GM12875 (cell line): Measurements from ENCODE around the gene GRIK5.
"Not testable (repeated sequence)": the region's sequence is repeated elsewhere in the genome, so short reads cannot be mapped to it uniquely, and the experiment has no call there.

Source experiments
- H3K4me3 ChIP-seq: one replicate; pipeline ENCODE4 v1.5.1; 2011; ENCODE audit warnings: low read depth, low read length, control low read depth
- TF ChIP-seq, protein P1 (sequence below): IDR thresholded peaks from 2 replicates; pipeline ENCODE4 v1.5.1; 2011; ENCODE audit warnings: low read depth, mild to moderate bottlenecking, control low read depth, inconsistent platforms, low read length, moderate library complexity, borderline replicate concordance; ENCODE audit not compliant: insufficient read depth

Gene GRIK5

DNA sequence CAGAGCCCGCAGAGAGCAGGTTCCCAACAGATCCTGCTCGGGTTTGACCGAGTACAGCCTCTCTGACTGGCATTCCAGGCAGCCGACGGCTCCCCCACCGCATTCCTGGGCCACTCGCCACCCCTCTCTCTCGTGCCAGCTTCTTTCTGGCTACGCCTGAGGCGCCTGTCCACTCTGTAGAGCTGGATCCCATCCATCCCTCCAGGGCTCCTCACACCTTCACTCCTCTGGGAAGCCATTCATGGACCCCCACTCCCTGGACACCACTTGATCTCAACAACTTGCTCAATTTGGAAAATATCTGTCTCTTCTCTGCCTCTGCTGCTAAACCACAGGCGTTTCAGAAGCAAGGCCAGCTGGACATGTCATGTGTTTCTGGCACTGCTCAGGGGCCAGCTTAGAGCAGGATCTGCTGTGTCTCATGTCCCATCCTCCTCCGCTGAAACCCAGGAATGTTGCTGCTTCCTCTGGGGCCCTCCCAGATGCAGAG lies 45.3 kb downstream of the GRIK5 start:
- H3K4me3 ChIP-seq: no peak overlapping the region
- TF ChIP-seq, protein P1, sequence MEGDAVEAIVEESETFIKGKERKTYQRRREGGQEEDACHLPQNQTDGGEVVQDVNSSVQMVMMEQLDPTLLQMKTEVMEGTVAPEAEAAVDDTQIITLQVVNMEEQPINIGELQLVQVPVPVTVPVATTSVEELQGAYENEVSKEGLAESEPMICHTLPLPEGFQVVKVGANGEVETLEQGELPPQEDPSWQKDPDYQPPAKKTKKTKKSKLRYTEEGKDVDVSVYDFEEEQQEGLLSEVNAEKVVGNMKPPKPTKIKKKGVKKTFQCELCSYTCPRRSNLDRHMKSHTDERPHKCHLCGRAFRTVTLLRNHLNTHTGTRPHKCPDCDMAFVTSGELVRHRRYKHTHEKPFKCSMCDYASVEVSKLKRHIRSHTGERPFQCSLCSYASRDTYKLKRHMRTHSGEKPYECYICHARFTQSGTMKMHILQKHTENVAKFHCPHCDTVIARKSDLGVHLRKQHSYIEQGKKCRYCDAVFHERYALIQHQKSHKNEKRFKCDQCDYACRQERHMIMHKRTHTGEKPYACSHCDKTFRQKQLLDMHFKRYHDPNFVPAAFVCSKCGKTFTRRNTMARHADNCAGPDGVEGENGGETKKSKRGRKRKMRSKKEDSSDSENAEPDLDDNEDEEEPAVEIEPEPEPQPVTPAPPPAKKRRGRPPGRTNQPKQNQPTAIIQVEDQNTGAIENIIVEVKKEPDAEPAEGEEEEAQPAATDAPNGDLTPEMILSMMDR: no peak

DNA sequence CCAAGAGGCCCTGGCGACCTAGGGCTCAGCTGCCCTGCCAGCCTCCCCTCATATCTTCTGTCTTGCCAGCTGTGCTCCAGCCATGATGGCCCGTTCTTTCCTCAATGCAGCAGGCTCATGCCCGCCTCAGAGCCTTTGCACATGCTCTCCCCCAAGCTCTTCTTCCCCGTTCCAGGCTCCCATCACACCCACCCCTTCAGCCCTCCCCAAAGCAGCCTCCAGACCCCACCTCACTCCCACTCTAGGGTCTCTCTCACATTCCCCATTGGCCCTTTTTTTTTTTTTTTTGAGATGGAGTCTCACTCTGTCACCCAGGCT lies 46.1 kb downstream of the GRIK5 start:
- TF ChIP-seq, protein P1: no peak
- no peak overlapping the region for H3K4me3 ChIP-seq

DNA sequence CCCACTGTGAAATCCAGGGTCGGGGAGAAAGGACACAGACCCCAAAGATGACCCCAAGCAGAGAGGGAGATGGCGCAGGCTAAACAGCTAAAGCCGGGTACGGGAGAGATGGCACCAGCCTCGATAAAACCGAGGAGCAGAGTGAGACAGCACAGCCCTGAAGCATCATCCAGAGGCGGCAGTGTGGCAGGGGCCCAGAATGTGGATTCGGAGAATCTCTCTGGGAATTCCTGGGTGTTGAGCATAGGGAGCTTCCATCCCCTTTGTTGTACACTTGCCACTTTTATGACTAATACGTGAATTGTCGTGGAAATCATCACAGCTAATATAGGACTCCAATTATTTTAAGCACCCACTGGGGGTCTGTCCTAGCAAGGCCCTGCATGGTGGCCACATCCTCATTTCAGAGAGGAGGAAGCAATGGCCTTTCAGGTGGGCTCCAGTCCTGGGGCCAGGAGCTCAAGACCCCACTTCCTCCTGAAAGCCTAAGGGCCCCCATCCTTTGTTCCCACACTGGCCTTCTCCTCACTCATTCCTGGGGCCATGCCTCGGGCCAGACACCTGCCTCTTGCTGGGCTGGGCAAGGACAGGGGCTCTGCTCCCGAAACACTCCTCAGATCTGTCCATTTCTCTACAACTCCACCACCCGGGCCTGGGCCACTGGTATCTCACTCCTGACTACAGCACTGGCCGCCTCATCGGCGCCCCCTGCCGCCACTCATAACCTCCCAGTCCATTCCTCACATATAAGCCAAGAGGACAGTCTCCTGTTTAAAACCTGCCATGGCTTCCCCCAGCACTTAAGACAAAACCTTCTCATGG lies 46.7 kb downstream of the GRIK5 start:
- no peak overlapping the region for H3K4me3 ChIP-seq
- TF ChIP-seq, protein P1: peak; percentile 71

DNA sequence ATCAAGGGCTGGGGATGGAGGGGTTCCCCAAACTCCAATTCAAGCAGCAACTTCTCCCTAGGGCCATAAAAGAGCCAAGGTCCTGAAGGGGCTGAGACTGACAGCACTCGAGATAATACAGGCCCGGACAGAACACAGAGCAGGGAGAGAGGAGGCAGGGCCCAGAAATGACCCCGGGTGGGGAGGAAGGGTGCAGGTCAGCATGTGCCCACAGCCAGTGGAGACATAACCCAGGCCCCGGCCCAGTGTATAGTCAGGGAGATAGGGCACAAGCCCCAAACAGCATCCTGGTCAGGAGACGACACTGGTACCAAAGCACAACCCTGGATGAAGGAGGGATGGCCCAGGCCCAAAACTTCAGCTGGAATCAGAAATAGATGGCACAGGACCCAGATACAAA lies 47.4 kb downstream of the GRIK5 start:
- TF ChIP-seq, protein P1: no peak
- H3K4me3 ChIP-seq: no peak overlapping the region

DNA sequence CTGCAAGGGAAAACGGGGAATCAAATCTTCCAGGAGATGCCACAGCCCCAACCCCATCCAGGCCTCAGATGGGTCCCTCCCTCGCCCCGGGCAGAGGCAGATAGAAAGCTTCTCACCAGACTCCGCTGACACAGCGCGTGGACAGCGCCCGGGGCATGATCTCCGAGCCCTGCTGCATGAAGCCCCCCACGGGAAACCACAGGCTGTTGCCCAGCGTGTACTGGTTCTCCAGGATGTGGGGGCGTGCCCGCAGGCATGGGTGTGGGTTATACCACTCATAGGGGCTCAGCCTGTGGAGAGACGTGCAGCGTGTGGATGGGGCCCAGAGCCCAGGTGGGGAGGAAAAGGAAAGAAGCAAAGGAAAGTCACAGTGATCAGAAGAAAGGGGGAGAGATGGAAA lies 48.8 kb downstream of the GRIK5 start:
- no peak overlapping the region for H3K4me3 ChIP-seq
- TF ChIP-seq, protein P1: no peak

DNA sequence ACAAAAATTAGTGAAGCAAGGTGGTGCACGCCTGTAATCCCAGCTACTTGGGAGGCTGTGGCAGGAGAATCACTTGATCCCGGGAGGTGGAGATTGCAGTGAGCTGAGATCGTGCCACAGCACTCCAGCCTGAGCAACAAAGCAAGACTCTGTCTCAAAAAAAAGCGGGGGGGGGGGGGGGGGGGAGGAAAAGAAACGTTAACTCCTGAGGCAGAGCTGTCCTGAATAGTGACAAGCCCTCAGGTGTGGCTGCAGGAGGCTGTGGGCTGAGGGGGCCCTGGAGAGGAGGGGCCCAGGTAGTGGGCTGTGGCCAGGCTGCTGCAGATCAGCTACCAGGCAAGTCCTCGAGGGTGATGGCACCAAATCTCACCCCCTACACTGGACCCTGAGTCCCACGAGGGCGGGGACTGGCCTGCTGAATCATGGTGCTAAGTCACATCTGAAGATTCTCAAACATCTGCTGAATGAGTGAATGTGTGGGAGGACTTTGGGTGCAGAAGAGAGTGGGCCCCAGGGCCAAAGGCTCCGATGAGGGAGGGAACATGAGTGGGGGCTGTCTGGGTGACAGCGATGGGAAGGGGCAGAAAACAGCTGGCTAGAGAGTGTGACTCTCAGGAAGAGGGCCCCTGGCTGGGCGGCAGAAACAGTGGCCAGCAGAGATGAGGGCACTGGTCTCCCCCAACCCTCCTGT lies 51.4 kb downstream of the GRIK5 start:
- TF ChIP-seq, protein P1: no peak
- H3K4me3 ChIP-seq: no peak overlapping the region

DNA sequence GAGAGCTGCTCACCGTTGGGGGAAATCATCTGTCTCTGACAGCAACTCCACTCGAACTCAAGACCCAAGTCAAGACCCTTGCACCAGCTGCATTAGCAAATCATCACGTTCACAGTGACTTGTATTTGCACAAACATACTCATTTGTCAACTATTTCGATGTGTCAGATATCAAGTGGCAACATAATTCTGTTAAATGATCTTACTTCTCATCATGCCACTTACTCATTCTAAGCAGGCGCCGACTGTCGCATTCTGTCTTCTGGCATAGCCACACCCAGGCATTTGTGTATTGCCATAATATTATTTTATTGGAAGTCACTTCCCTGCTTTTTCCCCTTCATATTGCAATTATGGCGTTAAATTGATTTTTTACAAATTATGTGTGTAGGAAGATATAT lies 53.0 kb downstream of the GRIK5 start:
- no peak overlapping the region for H3K4me3 ChIP-seq
- TF ChIP-seq, protein P1: no peak

DNA sequence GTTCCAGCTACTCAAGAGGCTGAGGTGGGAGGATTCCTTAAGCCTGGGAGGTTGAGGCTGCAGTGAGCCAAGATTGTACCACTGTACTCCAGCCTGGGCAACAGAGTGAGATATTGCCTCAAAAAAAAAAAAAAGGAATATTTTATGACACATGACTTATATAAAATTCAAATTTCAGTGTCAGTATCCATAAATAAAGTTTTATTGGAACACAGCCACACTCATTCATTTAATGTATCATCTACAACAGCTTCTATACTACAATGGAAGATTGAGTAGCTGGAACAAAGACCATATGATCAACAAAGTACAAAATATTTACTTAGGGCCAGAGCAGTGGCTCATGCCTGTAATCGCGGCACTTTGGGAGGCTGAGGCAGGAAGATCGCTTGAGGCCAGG lies 57.3 kb downstream of the GRIK5 start:
- H3K4me3 ChIP-seq: not testable (repeated sequence)
